Stimulated activated CD4-positive, alpha-beta T cell treated with anti-CD3 and anti-CD28 coated beads, Interleukin-4, amount 100 ng/mL, for 1 hour (primary cell): Measurements from ENCODE around the gene FAM53B.
A peak's percentile ranks its signal among the peaks of the same experiment; 100 is the strongest.

Experiments used
- DNase-seq: peaks from one replicate; pipeline ENCODE4 v3.0.0-alpha.2; 2020

FAM53B gene

GRCh38 chr10:124658591-124659242 lies 85.5 kb downstream of the FAM53B start:
- DNase-seq, result no peak

- no peak for DNase-seq
Observed at GRCh38 chr10:124657806-124658205, 86.4 kb downstream of the FAM53B start.

GRCh38 chr10:124656541-124656940 lies 87.6 kb downstream of the FAM53B start:
- DNase-seq, result no peak

GRCh38 chr10:124656113-124656490 lies 88.1 kb downstream of the FAM53B start:
- no peak for DNase-seq

- no peak for DNase-seq
Observed at GRCh38 chr10:124655191-124656112, 88.7 kb downstream of the FAM53B start.

- DNase-seq, result no peak
Observed at GRCh38 chr10:124654686-124655085, 89.5 kb downstream of the FAM53B start.

GRCh38 chr10:124653811-124654651 lies 90.1 kb downstream of the FAM53B start:
- no peak for DNase-seq

GRCh38 chr10:124653311-124653710 lies 90.9 kb downstream of the FAM53B start:
- no peak for DNase-seq

- DNase-seq, result no peak
Observed at GRCh38 chr10:124652701-124653100, 91.5 kb downstream of the FAM53B start.

GRCh38 chr10:124652200-124652599 lies 92.0 kb downstream of the FAM53B start:
- DNase-seq, result no peak

- DNase-seq, result no peak
Observed at GRCh38 chr10:124651402-124651891, 92.7 kb downstream of the FAM53B start.

- peak; percentile 59 for DNase-seq
Observed at GRCh38 chr10:124650820-124651401, 93.3 kb downstream of the FAM53B start.

GRCh38 chr10:124650263-124650662 lies 93.9 kb downstream of the FAM53B start:
- DNase-seq, result no peak

- no peak for DNase-seq
Observed at GRCh38 chr10:124649214-124649613, 95.0 kb downstream of the FAM53B start.

GRCh38 chr10:124648738-124649137 lies 95.4 kb downstream of the FAM53B start:
- peak; percentile 38 for DNase-seq

GRCh38 chr10:124648131-124648475 lies 96.1 kb downstream of the FAM53B start:
- no peak for DNase-seq

GRCh38 chr10:124647421-124648130 lies 96.6 kb downstream of the FAM53B start:
- DNase-seq, result peak; percentile 60

GRCh38 chr10:124646483-124647352 lies 97.5 kb downstream of the FAM53B start:
- no peak for DNase-seq

GRCh38 chr10:124645467-124646095 lies 98.6 kb downstream of the FAM53B start:
- DNase-seq, result no peak

GRCh38 chr10:124644771-124645415 lies 99.3 kb downstream of the FAM53B start:
- DNase-seq, result no peak
